ENCODE data around the gene ZNF277. TPM values are rescaled to one million over a fixed set of nuclear protein-coding genes. Genes with fewer than 3 reads are reported as not detected.
"Not testable (repeated sequence)": the region's sequence is repeated elsewhere in the genome, so short reads cannot be mapped to it uniquely, and the experiment has no call there.

The ZNF277 gene
- total RNA-seq, 3 donors from 2014 or later = 30.8 to 38.3 (median 34.2) TPM

GRCh38 chr7:112383671-112384417 is 177.3 kb downstream of the ZNF277 start:
- no peaks in the 10 kb centered on the region for H3K27me3 ChIP-seq
- intact Hi-C loops (cut with DNase I; ENCODE audit: low total_unique reads) = no loop called here
- no peak overlapping the region for H3K27ac ChIP-seq
- no peak overlapping the region for H3K4me3 ChIP-seq
- no peak for DNase-seq (ENCODE audit: low spot score in 2 of 2)
- H3K36me3 ChIP-seq = no peaks in the 10 kb centered on the region
- no peaks in the 10 kb centered on the region for H3K4me1 ChIP-seq
- H3K9me3 ChIP-seq = no peaks in the 10 kb centered on the region
- TF ChIP-seq POLR2AphosphoS5 (IDR thresholded peaks at IDR 0.05) (no peak), POLR2A (IDR thresholded peaks at IDR 0.05) (no peak)
- TF ChIP-seq, protein P1, sequence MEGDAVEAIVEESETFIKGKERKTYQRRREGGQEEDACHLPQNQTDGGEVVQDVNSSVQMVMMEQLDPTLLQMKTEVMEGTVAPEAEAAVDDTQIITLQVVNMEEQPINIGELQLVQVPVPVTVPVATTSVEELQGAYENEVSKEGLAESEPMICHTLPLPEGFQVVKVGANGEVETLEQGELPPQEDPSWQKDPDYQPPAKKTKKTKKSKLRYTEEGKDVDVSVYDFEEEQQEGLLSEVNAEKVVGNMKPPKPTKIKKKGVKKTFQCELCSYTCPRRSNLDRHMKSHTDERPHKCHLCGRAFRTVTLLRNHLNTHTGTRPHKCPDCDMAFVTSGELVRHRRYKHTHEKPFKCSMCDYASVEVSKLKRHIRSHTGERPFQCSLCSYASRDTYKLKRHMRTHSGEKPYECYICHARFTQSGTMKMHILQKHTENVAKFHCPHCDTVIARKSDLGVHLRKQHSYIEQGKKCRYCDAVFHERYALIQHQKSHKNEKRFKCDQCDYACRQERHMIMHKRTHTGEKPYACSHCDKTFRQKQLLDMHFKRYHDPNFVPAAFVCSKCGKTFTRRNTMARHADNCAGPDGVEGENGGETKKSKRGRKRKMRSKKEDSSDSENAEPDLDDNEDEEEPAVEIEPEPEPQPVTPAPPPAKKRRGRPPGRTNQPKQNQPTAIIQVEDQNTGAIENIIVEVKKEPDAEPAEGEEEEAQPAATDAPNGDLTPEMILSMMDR (IDR thresholded peaks at IDR 0.05) = no peak

GRCh38 chr7:112385516-112385915 is 179.0 kb downstream of the ZNF277 start:
- Histone ChIP-seq H3K4me1 (no peaks in the 10 kb centered on the region), H3K9me3 (no peaks in the 10 kb centered on the region), H3K27ac (no peak overlapping the region), H3K36me3 (no peaks in the 10 kb centered on the region), H3K27me3 (no peaks in the 10 kb centered on the region), H3K4me3 (no peak overlapping the region)
- TF ChIP-seq, protein P1 (IDR thresholded peaks at IDR 0.05) = no peak
- TF ChIP-seq POLR2AphosphoS5 (IDR thresholded peaks at IDR 0.05) (no peak), POLR2A (IDR thresholded peaks at IDR 0.05) (no peak)
- intact Hi-C loops (cut with DNase I; ENCODE audit: low total_unique reads) = no loop called here
- no peak for DNase-seq (ENCODE audit: low spot score in 2 of 2)

- no peaks in the 10 kb centered on the region for H3K4me1 ChIP-seq
- H3K4me3 ChIP-seq = no peak overlapping the region
- TF ChIP-seq, protein P1 (IDR thresholded peaks at IDR 0.05) = no peak
- TF ChIP-seq POLR2A (IDR thresholded peaks at IDR 0.05) (no peak), POLR2AphosphoS5 (IDR thresholded peaks at IDR 0.05) (no peak)
- no peak for DNase-seq (ENCODE audit: low spot score in 2 of 2)
- intact Hi-C loops (cut with DNase I; ENCODE audit: low total_unique reads) = no loop called here
- no peak overlapping the region for H3K27ac ChIP-seq
- no peaks in the 10 kb centered on the region for H3K36me3 ChIP-seq
- H3K9me3 ChIP-seq = no peaks in the 10 kb centered on the region
- H3K27me3 ChIP-seq = no peaks in the 10 kb centered on the region
These were observed 180.1 kb downstream of the ZNF277 start for GRCh38 chr7:112386619-112387018.

GRCh38 chr7:112390167-112390566 is 183.7 kb downstream of the ZNF277 start:
- TF ChIP-seq, protein P1 (IDR thresholded peaks at IDR 0.05) = no peak
- TF ChIP-seq POLR2A (IDR thresholded peaks at IDR 0.05) (no peak), POLR2AphosphoS5 (IDR thresholded peaks at IDR 0.05) (no peak)
- intact Hi-C loops (cut with DNase I; ENCODE audit: low total_unique reads) = no loop called here
- Histone ChIP-seq H3K4me1 (no peaks in the 10 kb centered on the region), H3K9me3 (no peaks in the 10 kb centered on the region), H3K4me3 (no peak overlapping the region), H3K27me3 (no peaks in the 10 kb centered on the region), H3K27ac (no peak overlapping the region), H3K36me3 (no peaks in the 10 kb centered on the region)
- no peak for DNase-seq (ENCODE audit: low spot score in 2 of 2)

DNA sequence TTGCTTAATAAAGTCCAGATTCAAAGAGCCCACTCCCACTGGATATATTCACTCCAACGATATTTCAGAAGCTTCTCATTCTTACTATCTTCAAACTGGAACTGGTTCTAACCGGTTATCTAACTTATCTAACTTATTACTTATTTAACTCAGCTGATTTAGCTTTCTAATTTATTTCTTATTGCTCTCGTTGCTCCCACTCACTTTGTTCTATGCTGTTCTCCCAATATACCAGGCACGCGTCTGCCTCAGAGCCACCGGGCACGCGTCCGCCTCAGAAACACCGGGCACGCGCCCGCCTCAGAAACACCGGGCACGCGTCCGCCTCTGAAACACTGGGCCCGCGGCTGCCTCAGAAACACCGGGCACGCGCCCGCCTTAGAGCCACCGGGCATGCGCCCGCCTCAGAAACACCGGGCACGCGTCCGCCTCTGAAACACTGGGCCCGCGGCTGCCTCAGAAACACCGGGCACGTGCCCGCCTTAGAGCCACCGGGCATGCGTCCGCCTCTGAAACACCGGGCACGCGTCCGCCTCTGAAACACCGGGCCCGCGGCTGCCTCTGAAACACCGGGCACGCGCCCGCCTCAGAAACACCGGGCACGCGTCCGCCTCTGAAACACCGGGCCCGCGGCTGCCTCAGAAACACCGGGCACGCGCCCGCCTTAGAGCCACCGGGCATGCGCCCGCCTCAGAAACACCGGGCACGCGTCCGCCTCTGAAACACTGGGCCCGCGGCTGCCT is 184.8 kb downstream of the ZNF277 start:
- Histone ChIP-seq H3K27ac (peak overlapping the region; percentile 74 to 90), H3K4me3 (peak overlapping the region; percentile 45 to 65 (median 57))
- H3K27me3 ChIP-seq; H3K9me3 ChIP-seq; H3K4me1 ChIP-seq; intact Hi-C loops (cut with DNase I; ENCODE audit: low total_unique reads); H3K36me3 ChIP-seq: not testable (repeated sequence)
- peak; percentile 35 to 54 for DNase-seq (ENCODE audit: low spot score in 2 of 2)

- H3K36me3 ChIP-seq; intact Hi-C loops (cut with DNase I; ENCODE audit: low total_unique reads); H3K9me3 ChIP-seq; H3K4me1 ChIP-seq; H3K27me3 ChIP-seq: not testable (repeated sequence)
- DNase-seq (ENCODE audit: low spot score in 2 of 2) = peak in 1 of 2 donors; percentile 51
- H3K27ac ChIP-seq = peak overlapping the region; percentile 74 to 90
- peak overlapping the region; percentile 45 to 65 (median 57) for H3K4me3 ChIP-seq
These were observed 185.4 kb downstream of the ZNF277 start for GRCh38 chr7:112391841-112392286.
